ENCODE measurements around the gene NKX2-3.

- no peak for TF ChIP-seq CTCF (IDR thresholded peaks at IDR 0.05)
- TF ChIP-seq POLR2A (IDR thresholded peaks at IDR 0.05; ENCODE audit: low read length) = no peak
- TF ChIP-seq ESRRA (IDR thresholded peaks at IDR 0.05; ENCODE audit: borderline replicate concordance, low read length) = no peak
- no peak for TF ChIP-seq PBX3 (IDR thresholded peaks at IDR 0.05)
These were observed 6.8 kb upstream of the NKX2-3 start for GRCh38 chr10:99525897-99526296.

All from A549 (cell line).